HG03460 (cell line): ENCODE data around the gene HSD17B11.
"Not testable (repeated sequence)": the region's sequence is repeated elsewhere in the genome, so short reads cannot be mapped to it uniquely, and the experiment has no call there.

ENCODE experiments used
- ATAC-seq: cut with Tn5 transposase; IDR thresholded peaks from one replicate; pipeline ENCODE4 v1.9.1; 2021; ENCODE audit not compliant: unreplicated experiment

The HSD17B11 gene

GRCh38 chr4:87359258-87359657 lies 31.7 kb downstream of the HSD17B11 start:
- ATAC-seq = no peak

- no peak for ATAC-seq
Observed at GRCh38 chr4:87356832-87357526, 34.0 kb downstream of the HSD17B11 start.

GRCh38 chr4:87354168-87355102 lies 36.6 kb downstream of the HSD17B11 start:
- no peak for ATAC-seq

GRCh38 chr4:87353592-87353991 lies 37.4 kb downstream of the HSD17B11 start:
- peak; percentile 83 for ATAC-seq

- no peak for ATAC-seq
Observed at GRCh38 chr4:87345139-87345538, 45.8 kb downstream of the HSD17B11 start.

GRCh38 chr4:87342872-87343271 lies 48.1 kb downstream of the HSD17B11 start:
- ATAC-seq = no peak

- ATAC-seq = not testable (repeated sequence)
Observed at GRCh38 chr4:87341954-87342635, 48.9 kb downstream of the HSD17B11 start.

GRCh38 chr4:87339440-87339839 lies 51.5 kb downstream of the HSD17B11 start:
- no peak for ATAC-seq

GRCh38 chr4:87337361-87337760 lies 53.6 kb downstream of the HSD17B11 start:
- no peak for ATAC-seq

- no peak for ATAC-seq
Observed at GRCh38 chr4:87333267-87333666, 57.7 kb downstream of the HSD17B11 start.

- ATAC-seq = no peak
Observed at GRCh38 chr4:87330761-87331160, 60.2 kb downstream of the HSD17B11 start.

- no peak for ATAC-seq
Observed at GRCh38 chr4:87327136-87327535, 63.9 kb downstream of the HSD17B11 start.

- ATAC-seq = no peak
Observed at GRCh38 chr4:87326460-87326859, 64.5 kb downstream of the HSD17B11 start.

GRCh38 chr4:87322754-87323153 lies 68.2 kb downstream of the HSD17B11 start, which contains the start of gene HSD17B13:
HSD17B13 (minus strand) TSS chr4:87322882; CDS start chr4:87322841, 41 bp downstream.
- no peak for ATAC-seq

GRCh38 chr4:87321888-87322287 lies 69.1 kb downstream of the HSD17B11 start:
- no peak for ATAC-seq

- ATAC-seq = no peak
Observed at GRCh38 chr4:87317527-87317926, 73.5 kb downstream of the HSD17B11 start.

- no peak for ATAC-seq
Observed at GRCh38 chr4:87316961-87317360, 74.0 kb downstream of the HSD17B11 start.

GRCh38 chr4:87315000-87315399 lies 76.0 kb downstream of the HSD17B11 start:
- not testable (repeated sequence) for ATAC-seq

GRCh38 chr4:87313756-87314155 lies 77.2 kb downstream of the HSD17B11 start:
- no peak for ATAC-seq

GRCh38 chr4:87311684-87312083 lies 79.3 kb downstream of the HSD17B11 start:
- ATAC-seq = no peak

GRCh38 chr4:87310691-87311335 lies 80.2 kb downstream of the HSD17B11 start:
- ATAC-seq = no peak
